WTC11 (cell line): Measurements from ENCODE around the gene NTN5. TPM values are rescaled to one million over a fixed set of nuclear protein-coding genes. Genes with fewer than 3 reads are reported as not detected.

Experiments used
- CDX4 ChIP-seq: fragments of 250-450 bp; sonication (Bioruptor Pico); IDR thresholded peaks from 2 replicates; pipeline ENCODE4 v1.9.0; 2021; ENCODE audit warnings: moderate library complexity, mild to moderate bottlenecking, inconsistent platforms, borderline replicate concordance
- CREB1 ChIP-seq: sonication (generic); formaldehyde crosslinking; IDR thresholded peaks from 2 replicates; pipeline ENCODE4 v1.8.0; 2023; ENCODE audit warnings: mild to moderate bottlenecking, missing genetic modification reagents
- CREM ChIP-seq: sonication (generic); formaldehyde crosslinking; IDR thresholded peaks from 2 replicates; pipeline ENCODE4 v1.8.1; 2022; ENCODE audit warnings: mild to moderate bottlenecking, missing genetic modification reagents, moderate library complexity
- ETV6 ChIP-seq: sonication (generic); formaldehyde crosslinking; IDR thresholded peaks from 2 replicates; pipeline ENCODE4 v1.8.1; 2022; ENCODE audit warnings: mild to moderate bottlenecking, missing genetic modification reagents
- GABPB1 ChIP-seq: sonication (generic); formaldehyde crosslinking; IDR thresholded peaks from 2 replicates; pipeline ENCODE4 v1.8.1; 2023; ENCODE audit warnings: mild to moderate bottlenecking, missing genetic modification reagents
- IRF2 ChIP-seq: sonication (generic); formaldehyde crosslinking; IDR thresholded peaks from 2 replicates; pipeline ENCODE4 v1.8.0; 2022; ENCODE audit warnings: low read depth, missing genetic modification reagents, borderline replicate concordance
- MYBL2 ChIP-seq: sonication (generic); formaldehyde crosslinking; IDR thresholded peaks from 2 replicates; pipeline ENCODE4 v1.8.1; 2023; ENCODE audit warnings: mild to moderate bottlenecking, moderate library complexity, missing genetic modification reagents
- NFATC4 ChIP-seq: fragments of 250-450 bp; sonication (Bioruptor Pico); IDR thresholded peaks from 2 replicates; pipeline ENCODE4 v1.9.0; 2021; ENCODE audit warnings: mild to moderate bottlenecking
- NFYB ChIP-seq: sonication (generic); formaldehyde crosslinking; conservative IDR thresholded peaks from 2 replicates; pipeline ENCODE4 v1.8.0; 2022; ENCODE audit warnings: low read depth, missing genetic modification reagents
- NR1H2 ChIP-seq: sonication (generic); formaldehyde crosslinking; IDR thresholded peaks from 2 replicates; pipeline ENCODE4 v1.9.0; 2021; ENCODE audit warnings: mild to moderate bottlenecking, moderate library complexity, missing genetic modification reagents
- OVOL2 ChIP-seq: fragments of 250-450 bp; sonication (Bioruptor Pico); IDR thresholded peaks from 2 replicates; pipeline ENCODE4 v1.9.0; 2021; ENCODE audit warnings: mild to moderate bottlenecking, borderline replicate concordance
- SOX15 ChIP-seq: fragments of 250-450 bp; sonication (Bioruptor Pico); IDR thresholded peaks from 2 replicates; pipeline ENCODE4 v1.9.0; 2021; ENCODE audit warnings: mild to moderate bottlenecking
- SP1 ChIP-seq: sonication (generic); formaldehyde crosslinking; conservative IDR thresholded peaks from 2 replicates; pipeline ENCODE4 v1.8.1; 2022; ENCODE audit warnings: missing genetic modification reagents
- STAT6 ChIP-seq: sonication (generic); formaldehyde crosslinking; conservative IDR thresholded peaks from 2 replicates; pipeline ENCODE4 v1.8.1; 2023; ENCODE audit warnings: mild to moderate bottlenecking, low read depth, missing genetic modification reagents, moderate library complexity
- TEAD1 ChIP-seq: sonication (generic); formaldehyde crosslinking; IDR thresholded peaks from 2 replicates; pipeline ENCODE4 v1.8.0; 2022; ENCODE audit warnings: mild to moderate bottlenecking, missing genetic modification reagents
- ZBTB43 ChIP-seq: sonication (generic); formaldehyde crosslinking; IDR thresholded peaks from 2 replicates; pipeline ENCODE4 v1.8.1; 2023; ENCODE audit warnings: mild to moderate bottlenecking, missing genetic modification reagents
- ZNF121 ChIP-seq: sonication (generic); formaldehyde crosslinking; IDR thresholded peaks from 2 replicates; pipeline ENCODE4 v1.8.0; 2023; ENCODE audit warnings: missing genetic modification reagents
- ZNF317 ChIP-seq: sonication (generic); formaldehyde crosslinking; IDR thresholded peaks from 2 replicates; pipeline ENCODE4 v1.8.1; 2023; ENCODE audit warnings: low read depth, mild to moderate bottlenecking, moderate library complexity, missing genetic modification reagents, borderline replicate concordance
- ZNF423 ChIP-seq: fragments of 250-450 bp; sonication (Bioruptor Pico); IDR thresholded peaks from 2 replicates; pipeline ENCODE4 v2.1.2; 2022; ENCODE audit warnings: mild to moderate bottlenecking, moderate library complexity
- ZNF512 ChIP-seq: sonication (generic); formaldehyde crosslinking; IDR thresholded peaks from 2 replicates; pipeline ENCODE4 v1.8.1; 2022; ENCODE audit warnings: missing genetic modification reagents, borderline replicate concordance
- total RNA-seq: library from RNA; stranded (reverse); gene quantifications from 3 replicates; pipeline ENCODE4 v1.2.3, GENCODE V29; 2021
- TF ChIP-seq, protein P1 (sequence below): sonication (generic); formaldehyde crosslinking; IDR thresholded peaks from 2 replicates; pipeline ENCODE4 v1.8.0; 2022; ENCODE audit warnings: mild to moderate bottlenecking, missing genetic modification reagents
- TF ChIP-seq, protein P2 (sequence below): sonication (generic); formaldehyde crosslinking; IDR thresholded peaks from 2 replicates; pipeline ENCODE4 v1.8.0; 2022; ENCODE audit warnings: mild to moderate bottlenecking, missing genetic modification reagents
- TF ChIP-seq, protein P3 (sequence below): sonication (generic); formaldehyde crosslinking; IDR thresholded peaks from 2 replicates; pipeline ENCODE4 v1.8.1; 2023; ENCODE audit warnings: mild to moderate bottlenecking, missing genetic modification reagents, borderline replicate concordance
- TF ChIP-seq, protein P4 (sequence below): sonication (generic); formaldehyde crosslinking; IDR thresholded peaks from 2 replicates; pipeline ENCODE4 v1.8.0; 2023; ENCODE audit warnings: missing genetic modification reagents
- TF ChIP-seq, protein P5 (sequence below): fragments of 250-450 bp; sonication (Bioruptor Pico); IDR thresholded peaks from 2 replicates; pipeline ENCODE4 v1.9.0; 2021; ENCODE audit warnings: mild to moderate bottlenecking

Gene NTN5
- total RNA-seq, 1 experiment from 2014 or later, result 0.28 TPM

DNA sequence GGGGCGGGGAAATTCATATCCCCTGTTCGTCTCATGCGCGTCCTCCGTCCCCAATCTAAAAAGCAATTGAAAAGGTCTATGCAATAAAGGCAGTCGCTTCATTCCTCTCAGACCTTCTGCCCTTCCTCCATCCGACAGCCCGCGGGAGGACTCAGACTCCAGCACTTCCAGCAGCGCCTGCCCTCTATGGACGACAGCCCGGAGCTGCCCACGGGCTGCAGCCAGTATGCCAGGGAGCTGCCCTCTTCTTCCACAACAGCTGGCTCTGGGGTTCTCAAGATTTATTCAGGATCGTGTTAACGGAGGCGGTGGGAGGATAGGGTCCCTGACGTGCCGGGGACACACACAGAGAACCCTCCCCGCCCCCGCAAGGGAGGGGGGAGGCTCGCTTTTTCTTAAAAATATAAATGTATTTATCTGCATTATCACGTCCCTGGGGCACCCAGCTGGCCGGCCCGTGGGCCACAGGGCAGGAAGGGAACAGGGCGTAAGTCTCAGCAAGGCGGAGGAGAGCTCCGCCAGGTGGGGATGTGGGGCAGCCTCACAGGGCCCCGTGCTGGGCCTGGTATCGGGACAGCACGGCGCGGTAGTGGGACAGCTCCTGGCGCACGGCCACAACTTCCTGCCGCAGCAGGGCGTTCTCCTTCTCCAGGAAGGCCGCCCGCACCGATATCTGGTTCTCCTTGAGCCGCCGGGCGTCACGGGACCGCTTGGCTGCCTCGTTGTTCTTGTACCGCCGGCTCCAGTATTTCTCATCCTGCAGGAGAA, 42.3 kb downstream of the NTN5 start (continued):
- TF ChIP-seq ZBTB43 (CRISPR knock-in tag) (no peak; the same call in 1 of the 2 replicates), TEAD1 (CRISPR knock-in tag) (no peak), SP1 (CRISPR knock-in tag) (no peak; the same call in 1 of the 2 replicates), CDX4 (CRISPR knock-in tag) (no peak), CREB1 (no peak), NFYB (CRISPR knock-in tag) (0 out of 2 replicates have a peak, but pooled peaks have one; percentile 3), SOX15 (CRISPR knock-in tag) (no peak), MYBL2 (CRISPR knock-in tag) (0 out of 2 replicates have a peak, but pooled peaks have one; percentile 29), ETV6 (CRISPR knock-in tag) (no peak), OVOL2 (CRISPR knock-in tag) (no peak), ZNF317 (CRISPR knock-in tag) (no peak), IRF2 (CRISPR knock-in tag) (no peak), STAT6 (CRISPR knock-in tag) (no peak), ZNF512 (CRISPR knock-in tag) (no peak), NR1H2 (CRISPR knock-in tag) (no peak), CREM (CRISPR knock-in tag) (no peak), ZNF423 (CRISPR knock-in tag) (no peak), NFATC4 (CRISPR knock-in tag) (peak; percentile 85), GABPB1 (CRISPR knock-in tag) (no peak), ZNF121 (CRISPR knock-in tag) (peak; percentile 95)
- TF ChIP-seq, protein P1, sequence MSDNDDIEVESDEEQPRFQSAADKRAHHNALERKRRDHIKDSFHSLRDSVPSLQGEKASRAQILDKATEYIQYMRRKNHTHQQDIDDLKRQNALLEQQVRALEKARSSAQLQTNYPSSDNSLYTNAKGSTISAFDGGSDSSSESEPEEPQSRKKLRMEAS (CRISPR knock-in tag), result no peak; the same call in 1 of the 2 replicates
- TF ChIP-seq, protein P2, sequence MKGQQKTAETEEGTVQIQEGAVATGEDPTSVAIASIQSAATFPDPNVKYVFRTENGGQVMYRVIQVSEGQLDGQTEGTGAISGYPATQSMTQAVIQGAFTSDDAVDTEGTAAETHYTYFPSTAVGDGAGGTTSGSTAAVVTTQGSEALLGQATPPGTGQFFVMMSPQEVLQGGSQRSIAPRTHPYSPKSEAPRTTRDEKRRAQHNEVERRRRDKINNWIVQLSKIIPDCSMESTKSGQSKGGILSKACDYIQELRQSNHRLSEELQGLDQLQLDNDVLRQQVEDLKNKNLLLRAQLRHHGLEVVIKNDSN (CRISPR knock-in tag), result peak; percentile 45; the same call in 1 of the 2 replicates
- TF ChIP-seq, protein P3, sequence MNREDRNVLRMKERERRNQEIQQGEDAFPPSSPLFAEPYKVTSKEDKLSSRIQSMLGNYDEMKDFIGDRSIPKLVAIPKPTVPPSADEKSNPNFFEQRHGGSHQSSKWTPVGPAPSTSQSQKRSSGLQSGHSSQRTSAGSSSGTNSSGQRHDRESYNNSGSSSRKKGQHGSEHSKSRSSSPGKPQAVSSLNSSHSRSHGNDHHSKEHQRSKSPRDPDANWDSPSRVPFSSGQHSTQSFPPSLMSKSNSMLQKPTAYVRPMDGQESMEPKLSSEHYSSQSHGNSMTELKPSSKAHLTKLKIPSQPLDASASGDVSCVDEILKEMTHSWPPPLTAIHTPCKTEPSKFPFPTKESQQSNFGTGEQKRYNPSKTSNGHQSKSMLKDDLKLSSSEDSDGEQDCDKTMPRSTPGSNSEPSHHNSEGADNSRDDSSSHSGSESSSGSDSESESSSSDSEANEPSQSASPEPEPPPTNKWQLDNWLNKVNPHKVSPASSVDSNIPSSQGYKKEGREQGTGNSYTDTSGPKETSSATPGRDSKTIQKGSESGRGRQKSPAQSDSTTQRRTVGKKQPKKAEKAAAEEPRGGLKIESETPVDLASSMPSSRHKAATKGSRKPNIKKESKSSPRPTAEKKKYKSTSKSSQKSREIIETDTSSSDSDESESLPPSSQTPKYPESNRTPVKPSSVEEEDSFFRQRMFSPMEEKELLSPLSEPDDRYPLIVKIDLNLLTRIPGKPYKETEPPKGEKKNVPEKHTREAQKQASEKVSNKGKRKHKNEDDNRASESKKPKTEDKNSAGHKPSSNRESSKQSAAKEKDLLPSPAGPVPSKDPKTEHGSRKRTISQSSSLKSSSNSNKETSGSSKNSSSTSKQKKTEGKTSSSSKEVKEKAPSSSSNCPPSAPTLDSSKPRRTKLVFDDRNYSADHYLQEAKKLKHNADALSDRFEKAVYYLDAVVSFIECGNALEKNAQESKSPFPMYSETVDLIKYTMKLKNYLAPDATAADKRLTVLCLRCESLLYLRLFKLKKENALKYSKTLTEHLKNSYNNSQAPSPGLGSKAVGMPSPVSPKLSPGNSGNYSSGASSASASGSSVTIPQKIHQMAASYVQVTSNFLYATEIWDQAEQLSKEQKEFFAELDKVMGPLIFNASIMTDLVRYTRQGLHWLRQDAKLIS, result no peak
- TF ChIP-seq, protein P4, sequence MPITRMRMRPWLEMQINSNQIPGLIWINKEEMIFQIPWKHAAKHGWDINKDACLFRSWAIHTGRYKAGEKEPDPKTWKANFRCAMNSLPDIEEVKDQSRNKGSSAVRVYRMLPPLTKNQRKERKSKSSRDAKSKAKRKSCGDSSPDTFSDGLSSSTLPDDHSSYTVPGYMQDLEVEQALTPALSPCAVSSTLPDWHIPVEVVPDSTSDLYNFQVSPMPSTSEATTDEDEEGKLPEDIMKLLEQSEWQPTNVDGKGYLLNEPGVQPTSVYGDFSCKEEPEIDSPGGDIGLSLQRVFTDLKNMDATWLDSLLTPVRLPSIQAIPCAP (CRISPR knock-in tag), result no peak
- TF ChIP-seq, protein P5, sequence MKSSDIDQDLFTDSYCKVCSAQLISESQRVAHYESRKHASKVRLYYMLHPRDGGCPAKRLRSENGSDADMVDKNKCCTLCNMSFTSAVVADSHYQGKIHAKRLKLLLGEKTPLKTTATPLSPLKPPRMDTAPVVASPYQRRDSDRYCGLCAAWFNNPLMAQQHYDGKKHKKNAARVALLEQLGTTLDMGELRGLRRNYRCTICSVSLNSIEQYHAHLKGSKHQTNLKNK (CRISPR knock-in tag), result no peak
